ENCODE data around the gene EPAS1.

EPAS1 gene

DNA sequence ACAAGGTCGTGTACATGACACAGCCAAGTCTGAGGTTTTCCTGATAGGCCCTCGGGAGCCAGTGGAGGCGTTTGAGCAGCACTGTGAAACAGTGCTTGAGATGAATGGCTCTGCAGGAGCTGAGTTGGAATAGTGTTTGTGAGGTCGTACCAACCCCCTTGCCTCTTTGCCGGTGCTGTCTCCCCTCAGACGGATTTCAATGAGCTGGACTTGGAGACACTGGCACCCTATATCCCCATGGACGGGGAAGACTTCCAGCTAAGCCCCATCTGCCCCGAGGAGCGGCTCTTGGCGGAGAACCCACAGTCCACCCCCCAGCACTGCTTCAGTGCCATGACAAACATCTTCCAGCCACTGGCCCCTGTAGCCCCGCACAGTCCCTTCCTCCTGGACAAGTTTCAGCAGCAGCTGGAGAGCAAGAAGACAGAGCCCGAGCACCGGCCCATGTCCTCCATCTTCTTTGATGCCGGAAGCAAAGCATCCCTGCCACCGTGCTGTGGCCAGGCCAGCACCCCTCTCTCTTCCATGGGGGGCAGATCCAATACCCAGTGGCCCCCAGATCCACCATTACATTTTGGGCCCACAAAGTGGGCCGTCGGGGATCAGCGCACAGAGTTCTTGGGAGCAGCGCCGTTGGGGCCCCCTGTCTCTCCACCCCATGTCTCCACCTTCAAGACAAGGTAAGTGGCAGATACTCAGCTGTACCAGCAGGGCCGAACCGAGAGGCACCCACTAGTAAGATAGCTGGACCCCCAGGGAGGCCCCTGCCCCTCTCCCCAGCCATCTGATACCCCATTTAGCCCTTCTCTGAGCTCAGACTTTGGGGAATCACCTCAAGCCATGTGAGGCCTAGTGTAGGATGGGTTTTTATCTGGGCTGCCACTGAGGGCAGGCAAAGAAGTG, 83.1 kb downstream of the EPAS1 start:
- no peak for DNase-seq (ENCODE audit: extremely low read depth in 1 of 2, low read depth in 1 of 2)

DNA sequence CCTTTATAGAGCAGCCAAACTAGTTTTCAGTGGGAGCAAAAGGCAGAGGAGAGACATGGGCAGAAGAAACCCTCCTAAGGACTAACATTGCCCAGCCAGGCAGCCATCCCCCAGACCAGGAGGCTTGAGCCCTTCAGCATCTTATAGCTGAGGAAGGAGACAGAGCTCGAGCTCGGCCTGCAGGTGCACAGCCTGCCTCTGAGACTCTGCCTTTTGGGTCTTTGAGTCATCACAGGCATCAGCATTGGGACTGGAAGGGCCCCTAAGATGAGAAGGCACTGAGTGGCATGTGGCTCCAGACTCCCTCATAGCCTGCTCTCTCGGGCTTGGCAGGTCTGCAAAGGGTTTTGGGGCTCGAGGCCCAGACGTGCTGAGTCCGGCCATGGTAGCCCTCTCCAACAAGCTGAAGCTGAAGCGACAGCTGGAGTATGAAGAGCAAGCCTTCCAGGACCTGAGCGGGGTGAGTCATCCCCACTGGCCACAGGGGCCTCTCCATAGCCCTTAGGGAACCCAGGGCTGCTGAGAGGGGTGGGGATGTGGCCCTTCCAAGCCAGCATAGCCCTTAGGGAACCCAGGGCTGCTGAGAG, 84.1 kb downstream of the EPAS1 start:
- DNase-seq (ENCODE audit: extremely low read depth in 1 of 2, low read depth in 1 of 2): no peak

DNA sequence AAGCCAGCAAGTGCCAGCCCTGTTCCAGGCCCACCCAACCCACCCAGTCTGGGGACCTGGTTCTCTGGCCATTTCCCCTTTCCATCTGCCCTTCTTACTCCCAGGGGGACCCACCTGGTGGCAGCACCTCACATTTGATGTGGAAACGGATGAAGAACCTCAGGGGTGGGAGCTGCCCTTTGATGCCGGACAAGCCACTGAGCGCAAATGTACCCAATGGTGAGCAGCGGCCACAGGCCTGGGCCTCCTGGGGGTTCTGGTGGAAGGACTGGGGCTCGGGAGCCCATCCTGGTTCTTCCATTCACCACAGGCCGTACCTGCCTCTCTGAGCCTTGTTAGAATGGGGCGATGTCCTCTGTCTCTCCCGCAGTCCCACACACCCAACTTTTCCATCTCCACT, 84.7 kb downstream of the EPAS1 start:
- DNase-seq (ENCODE audit: extremely low read depth in 1 of 2, low read depth in 1 of 2): no peak

DNA sequence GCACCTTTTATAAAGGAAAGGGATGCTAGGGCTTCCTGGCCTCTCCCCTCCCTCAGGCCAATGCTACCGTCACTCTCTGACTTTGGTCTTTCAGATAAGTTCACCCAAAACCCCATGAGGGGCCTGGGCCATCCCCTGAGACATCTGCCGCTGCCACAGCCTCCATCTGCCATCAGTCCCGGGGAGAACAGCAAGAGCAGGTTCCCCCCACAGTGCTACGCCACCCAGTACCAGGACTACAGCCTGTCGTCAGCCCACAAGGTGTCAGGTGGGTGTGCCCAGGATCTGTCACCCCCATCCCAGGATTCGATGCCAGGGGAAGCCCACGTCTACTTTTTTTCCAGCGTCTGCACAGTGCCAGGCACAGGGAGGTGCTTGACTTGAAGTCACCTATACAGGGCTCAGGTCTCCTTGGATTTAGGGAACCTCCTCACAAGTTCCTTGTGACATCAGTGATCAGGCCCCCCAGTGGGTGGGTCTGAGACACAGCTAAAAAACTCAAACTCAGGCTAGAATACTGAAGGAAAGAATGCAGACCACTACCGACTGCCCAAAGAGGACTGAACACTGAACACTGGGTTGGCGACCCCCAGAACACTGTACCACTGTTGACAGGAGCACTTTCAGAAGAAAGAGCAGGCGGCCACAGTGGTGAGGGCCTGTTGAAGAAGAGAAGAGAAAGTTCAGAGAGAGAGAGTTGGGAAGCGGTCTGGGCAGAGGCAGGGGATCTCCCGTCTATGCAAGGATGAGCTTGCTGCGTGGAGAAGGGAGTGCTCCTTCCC, 85.3 kb downstream of the EPAS1 start:
- DNase-seq (ENCODE audit: extremely low read depth in 1 of 2, low read depth in 1 of 2): no peak

DNA sequence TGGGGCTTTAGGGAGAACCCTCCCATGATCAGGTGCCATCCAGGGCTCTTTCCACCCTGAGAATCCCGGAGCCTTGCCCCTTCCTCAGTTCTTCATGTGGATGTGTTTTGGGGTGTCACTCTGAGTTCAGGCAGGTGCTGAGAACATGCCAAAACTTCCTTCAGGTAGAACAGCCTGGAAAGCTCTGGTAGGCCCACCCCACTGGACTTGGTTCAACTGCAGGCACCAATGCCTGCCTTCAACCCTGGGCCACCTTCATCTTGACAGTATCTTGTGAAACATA, 85.8 kb downstream of the EPAS1 start:
- no peak for DNase-seq (ENCODE audit: extremely low read depth in 1 of 2, low read depth in 1 of 2)

DNA sequence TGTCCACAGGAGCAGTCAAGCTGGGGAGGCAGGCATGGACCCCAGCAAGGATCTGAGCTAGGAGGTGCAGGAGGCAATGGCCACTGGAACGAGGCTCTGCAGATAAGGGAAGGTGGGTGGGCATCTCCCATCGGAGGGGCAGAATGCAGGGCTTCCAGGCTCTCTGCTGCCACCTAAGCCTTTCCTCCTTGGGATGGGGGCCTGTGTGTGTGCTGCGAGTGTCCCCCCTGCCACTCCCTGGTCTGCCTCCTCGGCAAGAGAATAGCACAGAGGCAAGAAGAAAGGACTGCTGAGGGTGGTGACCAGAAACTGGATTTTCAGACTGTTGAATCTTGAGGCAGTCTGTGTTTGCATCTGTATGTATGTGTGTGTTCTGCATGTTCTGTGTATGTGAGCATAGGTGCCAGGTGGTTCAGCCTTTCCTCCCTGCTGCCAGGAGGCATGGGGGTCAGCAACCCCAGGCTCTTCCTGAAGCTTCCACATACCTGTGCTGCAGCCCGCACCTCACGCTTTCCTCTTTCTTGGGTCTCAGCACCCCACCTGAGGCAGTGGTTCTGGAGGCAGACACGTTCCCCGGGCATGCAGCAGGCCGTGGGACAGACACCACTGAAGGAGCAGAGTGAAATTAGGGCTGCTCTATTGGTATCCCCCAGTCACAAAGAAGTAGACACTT, 86.7 kb downstream of the EPAS1 start:
- no peak for DNase-seq (ENCODE audit: extremely low read depth in 1 of 2, low read depth in 1 of 2)

DNA sequence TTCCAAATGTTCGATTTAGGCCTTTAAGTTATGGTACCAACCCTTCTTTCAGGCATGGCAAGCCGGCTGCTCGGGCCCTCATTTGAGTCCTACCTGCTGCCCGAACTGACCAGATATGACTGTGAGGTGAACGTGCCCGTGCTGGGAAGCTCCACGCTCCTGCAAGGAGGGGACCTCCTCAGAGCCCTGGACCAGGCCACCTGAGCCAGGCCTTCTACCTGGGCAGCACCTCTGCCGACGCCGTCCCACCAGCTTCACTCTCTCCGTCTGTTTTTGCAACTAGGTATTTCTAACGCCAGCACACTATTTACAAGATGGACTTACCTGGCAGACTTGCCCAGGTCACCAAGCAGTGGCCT, 87.2 kb downstream of the EPAS1 start:
- DNase-seq (ENCODE audit: extremely low read depth in 1 of 2, low read depth in 1 of 2): no peak

DNA sequence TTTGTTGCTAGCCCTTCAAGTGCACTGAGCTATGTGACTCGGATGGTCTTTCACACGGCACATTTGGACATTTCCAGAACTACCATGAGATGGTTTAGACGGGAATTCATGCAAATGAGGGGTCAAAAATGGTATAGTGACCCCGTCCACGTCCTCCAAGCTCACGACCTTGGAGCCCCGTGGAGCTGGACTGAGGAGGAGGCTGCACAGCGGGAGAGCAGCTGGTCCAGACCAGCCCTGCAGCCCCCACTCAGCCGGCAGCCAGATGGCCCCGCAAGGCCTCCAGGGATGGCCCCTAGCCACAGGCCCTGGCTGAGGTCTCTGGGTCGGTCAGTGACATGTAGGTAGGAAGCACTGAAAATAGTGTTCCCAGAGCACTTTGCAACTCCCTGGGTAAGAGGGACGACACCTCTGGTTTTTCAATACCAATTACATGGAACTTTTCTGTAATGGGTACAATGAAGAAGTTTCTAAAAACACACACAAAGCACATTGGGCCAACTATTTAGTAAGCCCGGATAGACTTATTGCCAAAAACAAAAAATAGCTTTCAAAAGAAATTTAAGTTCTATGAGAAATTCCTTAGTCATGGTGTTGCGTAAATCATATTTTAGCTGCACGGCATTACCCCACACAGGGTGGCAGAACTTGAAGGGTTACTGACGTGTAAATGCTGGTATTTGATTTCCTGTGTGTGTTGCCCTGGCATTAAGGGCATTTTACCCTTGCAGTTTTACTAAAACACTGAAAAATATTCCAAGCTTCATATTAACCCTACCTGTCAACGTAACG, 88.8 kb downstream of the EPAS1 start:
- no peak for DNase-seq (ENCODE audit: extremely low read depth in 1 of 2, low read depth in 1 of 2)

DNA sequence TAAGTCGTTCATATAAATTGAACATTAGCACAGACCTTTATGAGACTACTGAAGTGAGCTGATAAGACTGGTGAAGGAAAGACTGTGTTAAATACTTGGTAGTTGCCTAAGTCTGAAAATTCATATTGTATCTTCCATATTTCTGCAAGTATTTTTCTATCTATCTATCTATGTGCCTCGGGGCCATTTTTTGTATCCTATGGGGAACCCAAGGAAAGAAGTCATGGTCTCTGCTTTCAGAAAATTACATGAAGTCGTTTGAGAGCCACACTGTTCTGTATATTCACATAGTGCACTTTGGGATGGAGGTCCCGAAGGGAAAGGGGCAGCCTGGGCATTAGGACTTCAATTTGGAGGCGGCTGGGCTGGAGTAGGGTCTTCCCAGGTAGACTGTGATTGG, 89.6 kb downstream of the EPAS1 start:
- DNase-seq (ENCODE audit: extremely low read depth in 1 of 2, low read depth in 1 of 2): no peak

DNA sequence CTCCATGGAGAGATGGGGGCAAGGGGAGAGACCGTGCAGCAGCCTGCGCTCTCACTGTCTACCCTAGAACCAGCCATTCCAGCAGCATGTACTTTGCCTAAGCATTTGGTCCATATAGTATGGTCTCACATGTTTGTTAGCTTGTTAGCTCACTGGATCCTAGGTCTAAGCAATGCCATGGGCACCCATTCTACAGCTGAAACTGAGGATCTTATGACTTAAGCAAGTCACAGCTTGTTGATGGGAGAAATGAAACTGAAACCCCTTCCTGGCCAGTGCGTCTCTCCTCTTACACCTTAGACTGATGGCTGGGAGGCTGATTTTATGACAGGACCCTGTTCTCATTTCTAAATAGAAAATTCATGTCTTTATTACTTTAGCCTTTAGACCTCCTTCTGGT, 90.1 kb downstream of the EPAS1 start:
- no peak for DNase-seq (ENCODE audit: extremely low read depth in 1 of 2, low read depth in 1 of 2)

DNA sequence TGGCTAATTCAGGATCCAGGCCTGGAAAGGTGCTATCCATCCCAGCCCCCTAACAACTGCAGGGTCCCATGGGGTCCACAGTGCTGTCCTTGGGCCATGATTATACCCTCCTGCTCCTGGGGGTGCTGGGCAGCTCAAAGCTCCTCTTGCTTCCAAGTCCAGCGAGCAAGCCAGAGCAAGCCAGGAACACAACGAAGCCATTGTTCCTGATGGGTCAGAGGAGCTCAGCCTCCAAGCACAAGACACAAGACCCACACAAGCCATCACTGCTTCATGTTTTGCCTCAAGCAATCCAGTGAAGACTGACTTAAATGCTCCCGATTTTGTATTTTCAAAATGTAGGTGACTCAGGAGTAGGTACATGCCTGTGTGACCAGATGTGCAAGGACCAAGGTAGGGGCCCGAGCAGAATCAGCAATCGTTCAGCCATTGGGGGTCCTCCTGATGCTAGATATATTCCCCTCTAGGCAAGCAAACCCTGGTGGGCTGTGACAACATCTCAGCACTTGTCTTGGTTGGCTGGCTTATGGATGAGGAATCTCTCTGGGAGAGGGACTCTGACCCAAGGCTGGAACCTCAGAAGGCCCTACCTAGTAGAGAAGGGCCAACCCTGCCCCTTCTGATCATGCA, 90.8 kb downstream of the EPAS1 start:
- DNase-seq (ENCODE audit: extremely low read depth in 1 of 2, low read depth in 1 of 2): no peak

DNA sequence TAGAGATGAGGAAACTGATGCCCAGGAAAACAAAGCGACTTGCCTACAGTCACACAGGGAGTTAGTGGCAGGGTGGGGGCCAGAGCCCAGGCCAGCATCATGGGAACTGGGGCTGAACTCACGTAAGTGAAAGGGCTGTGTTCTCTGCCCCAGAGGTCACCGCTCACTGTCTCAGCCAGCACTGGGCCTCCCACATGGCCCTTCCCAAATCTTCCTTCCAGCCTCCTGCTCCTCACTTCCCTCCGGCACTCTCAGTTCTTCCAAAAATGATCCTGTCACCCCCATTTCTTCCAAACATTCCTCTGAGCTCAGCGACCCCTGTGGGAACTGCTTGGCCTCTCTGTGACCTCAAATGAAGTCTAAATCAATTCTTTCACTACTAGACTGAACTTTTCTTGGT, 91.7 kb downstream of the EPAS1 start:
- DNase-seq (ENCODE audit: extremely low read depth in 1 of 2, low read depth in 1 of 2): no peak

DNA sequence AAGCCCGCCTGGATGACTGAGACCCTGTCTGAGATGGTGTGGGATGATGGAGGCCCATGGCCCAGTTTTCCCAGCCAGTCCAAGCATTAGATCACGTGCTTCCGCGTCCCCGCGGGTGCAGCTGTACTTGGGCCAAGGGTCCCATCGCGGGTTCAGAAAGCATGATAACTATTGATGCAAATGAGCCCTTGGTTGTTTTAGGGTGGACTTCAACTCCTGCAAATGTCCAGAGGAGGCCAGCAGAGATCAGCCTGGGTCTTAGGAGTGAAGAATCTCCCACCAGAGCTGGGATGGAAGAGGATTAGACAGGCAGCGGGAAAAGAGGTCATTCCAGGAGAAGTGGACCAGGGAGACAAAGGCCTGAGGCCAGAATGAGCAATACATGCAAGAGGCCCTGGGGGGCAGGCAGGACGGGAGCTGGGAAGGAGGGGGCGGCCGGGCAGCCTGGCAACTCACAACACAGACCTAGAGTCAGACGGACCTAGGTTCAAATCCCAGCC, 92.3 kb downstream of the EPAS1 start:
- DNase-seq (ENCODE audit: extremely low read depth in 1 of 2, low read depth in 1 of 2): no peak

DNA sequence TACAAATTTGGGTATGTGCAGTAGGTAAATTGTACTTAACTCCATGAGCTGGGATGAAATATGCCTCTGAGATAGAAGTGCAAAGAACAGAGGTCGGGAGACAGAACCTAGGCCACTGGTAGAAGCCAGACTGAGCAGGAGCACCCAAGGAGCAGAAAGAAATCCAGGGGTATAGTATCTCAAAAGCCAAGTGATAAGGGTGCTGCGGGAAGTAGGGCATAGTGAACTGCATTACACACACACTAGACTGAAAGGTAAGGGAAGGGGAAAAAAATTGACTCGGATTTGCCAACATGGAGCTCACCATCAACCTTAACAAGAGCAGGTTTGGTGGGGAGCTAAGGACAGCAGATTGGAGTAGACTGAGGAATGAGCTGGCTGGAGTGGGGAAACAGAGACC, 92.8 kb downstream of the EPAS1 start:
- no peak for DNase-seq (ENCODE audit: extremely low read depth in 1 of 2, low read depth in 1 of 2)

DNA sequence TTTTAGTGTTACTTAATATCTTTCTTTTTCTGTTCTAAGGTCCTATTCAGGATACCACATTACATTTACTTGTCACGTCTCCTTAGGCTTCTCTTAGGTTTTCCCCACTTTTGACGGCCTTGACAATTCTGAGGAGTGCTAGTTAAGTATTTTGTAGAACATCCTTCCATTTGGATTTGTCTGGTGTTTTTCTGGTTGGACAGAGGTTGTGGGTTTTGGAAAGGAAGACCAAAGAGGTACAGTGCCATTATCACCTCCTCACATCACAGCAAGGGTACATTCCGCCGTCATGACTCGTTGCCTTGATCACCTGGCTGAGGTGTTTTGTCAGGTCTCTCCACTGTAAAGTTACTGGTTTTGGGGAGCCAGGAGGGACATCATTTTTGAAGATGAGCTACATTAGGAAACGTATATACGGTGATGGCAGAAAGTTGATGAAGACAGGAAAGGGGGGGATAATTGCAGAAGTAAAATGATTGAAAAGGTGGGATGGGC, 93.7 kb downstream of the EPAS1 start:
- no peak for DNase-seq (ENCODE audit: extremely low read depth in 1 of 2, low read depth in 1 of 2)

DNA sequence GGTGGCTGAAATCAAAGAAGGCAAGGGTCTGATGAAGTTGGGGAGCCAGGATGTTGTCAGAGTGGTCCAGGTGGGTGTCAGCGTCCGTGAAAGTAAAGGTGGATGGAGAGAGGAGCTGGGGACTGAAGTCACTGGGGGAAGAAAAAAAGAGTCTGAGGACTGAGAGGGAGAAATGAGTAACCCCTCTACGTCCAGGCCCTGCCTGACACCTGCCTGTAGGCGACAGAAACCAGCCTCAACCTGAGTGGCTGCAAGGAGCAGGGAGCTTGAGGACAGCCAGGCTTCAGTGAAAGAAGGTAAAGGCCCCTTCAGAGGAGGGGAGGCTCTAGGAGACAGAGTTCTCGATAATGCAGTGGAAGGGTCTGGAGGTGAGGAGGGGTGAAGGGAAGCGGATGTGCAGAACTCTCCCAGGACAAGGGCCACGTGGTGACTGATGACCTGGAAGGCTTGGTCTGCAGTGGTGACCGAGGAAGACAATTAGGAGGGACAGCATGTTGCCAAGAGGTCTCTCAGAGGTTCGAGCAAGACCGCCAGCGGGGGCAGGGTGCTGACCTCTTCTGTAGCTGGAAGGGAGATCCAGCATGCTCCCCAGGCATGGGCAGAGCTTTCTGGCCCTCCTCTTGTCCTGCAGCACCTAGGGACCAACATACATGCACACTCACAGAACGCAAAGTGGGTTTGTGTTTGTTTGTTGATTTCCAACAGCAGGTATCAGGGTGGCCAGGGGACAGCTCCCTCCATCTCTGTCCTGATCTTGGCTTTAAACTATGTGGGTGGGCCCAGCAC, 95.5 kb downstream of the EPAS1 start:
- no peak for DNase-seq (ENCODE audit: extremely low read depth in 1 of 2, low read depth in 1 of 2)

DNA sequence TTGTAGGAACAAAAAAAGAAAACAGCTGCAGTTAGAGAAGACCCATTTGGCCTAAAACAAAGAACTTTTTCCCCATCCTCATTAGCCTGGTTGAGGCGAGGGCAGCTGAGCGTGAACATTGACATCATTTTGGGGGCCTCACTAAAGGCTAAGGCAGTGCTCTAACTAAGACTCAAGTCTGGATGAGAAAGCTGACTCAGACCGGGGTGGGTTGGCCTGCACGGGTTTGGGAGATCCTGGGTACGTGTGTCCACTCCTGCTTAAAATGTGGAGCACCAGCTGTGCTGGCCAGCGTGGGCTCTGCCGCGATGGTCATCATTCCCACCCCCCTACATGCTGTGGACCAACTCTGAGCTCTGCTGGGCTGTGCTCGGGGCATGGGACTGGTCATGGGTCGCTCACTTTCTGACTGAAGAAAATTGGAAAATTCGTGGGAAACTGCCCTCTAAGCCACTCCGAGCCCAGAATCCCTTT, 96.2 kb downstream of the EPAS1 start:
- DNase-seq (ENCODE audit: extremely low read depth in 1 of 2, low read depth in 1 of 2): no peak

DNA sequence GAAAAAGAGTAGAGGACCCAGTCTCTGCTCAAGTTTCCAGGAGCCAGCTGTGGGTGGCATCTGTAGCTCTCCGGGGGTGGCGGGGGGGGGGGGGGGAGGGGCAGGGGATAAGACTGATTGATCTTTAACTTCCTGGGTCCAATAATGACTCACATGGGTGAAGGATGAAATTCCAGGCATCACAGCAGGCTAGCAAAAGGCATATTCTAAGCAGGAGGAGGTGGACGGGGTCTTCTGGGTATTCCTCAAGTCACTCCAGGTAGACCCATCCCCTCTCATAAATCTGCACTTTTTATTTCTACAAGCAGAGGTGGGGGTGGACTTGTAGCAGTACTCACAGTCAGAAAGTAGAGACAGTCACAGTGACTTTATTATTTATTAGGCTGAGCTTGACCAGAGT, 96.7 kb downstream of the EPAS1 start:
- no peak for DNase-seq (ENCODE audit: extremely low read depth in 1 of 2, low read depth in 1 of 2)
